DOHH2 (cell line): Measurements from ENCODE around the gene STX18.

Experiments
- H3F3A ChIP-seq: fragments of 200-600 bp; sonication (generic), shearing (Covaris generic); 2 replicates; pipeline ENCODE4 v1.6.0; 2016; ENCODE audit warnings: antibody characterized with exemption, mild to moderate bottlenecking; ENCODE audit not compliant: control insufficient read depth, insufficient read depth
- H3K27ac ChIP-seq: fragments of 200-600 bp; sonication (generic); 2 replicates; pipeline ENCODE4 v1.5.1; 2014; ENCODE audit warnings: low read depth, mild to moderate bottlenecking, low read length, moderate library complexity
- H3K27me3 ChIP-seq: fragments of 200-600 bp; sonication (generic); 2 replicates; pipeline ENCODE4 v1.6.1; 2014; ENCODE audit warnings: mild to moderate bottlenecking, low read length, mixed read lengths; ENCODE audit not compliant: control insufficient read depth
- H3K36me3 ChIP-seq: fragments of 200-600 bp; sonication (generic); 2 replicates; pipeline ENCODE4 v1.6.1; 2014; ENCODE audit warnings: mild to moderate bottlenecking, low read length, moderate library complexity, mixed read lengths; ENCODE audit not compliant: control insufficient read depth
- H3K4me1 ChIP-seq: fragments of 200-600 bp; sonication (generic); 2 replicates; pipeline ENCODE4 v1.6.1; 2014; ENCODE audit warnings: mild to moderate bottlenecking, low read length, mixed read lengths; ENCODE audit not compliant: control insufficient read depth
- H3K4me2 ChIP-seq: fragments of 200-600 bp; sonication (generic); 2 replicates; pipeline ENCODE4 v1.6.0; 2014; ENCODE audit warnings: mild to moderate bottlenecking, low read length, moderate library complexity
- H3K4me3 ChIP-seq: fragments of 200-600 bp; sonication (generic); 2 replicates; pipeline ENCODE4 v1.5.1; 2014; ENCODE audit warnings: mild to moderate bottlenecking, low read length, mixed read lengths
- H3K79me2 ChIP-seq: fragments of 200-600 bp; sonication (generic); 2 replicates; pipeline ENCODE4 v1.6.1; 2014; ENCODE audit warnings: mild to moderate bottlenecking, low read length, mixed read lengths; ENCODE audit not compliant: control insufficient read depth
- H3K9me2 ChIP-seq: fragments of 200-600 bp; sonication (generic); replicated peaks from 2 replicates; pipeline ENCODE4 v1.6.1; 2014; ENCODE audit warnings: mild to moderate bottlenecking, low read length, mixed read lengths; ENCODE audit not compliant: control insufficient read depth
- H3K9me3 ChIP-seq: fragments of 200-600 bp; sonication (generic); 2 replicates; pipeline ENCODE4 v1.6.1; 2014; ENCODE audit warnings: antibody characterized with exemption, low read length, mixed read lengths; ENCODE audit not compliant: control insufficient read depth, insufficient read depth
- H4K20me1 ChIP-seq: fragments of 200-600 bp; sonication (generic); 2 replicates; pipeline ENCODE4 v1.6.0; 2014; ENCODE audit warnings: low read depth, mild to moderate bottlenecking, antibody characterized with exemption, low read length, moderate library complexity; ENCODE audit not compliant: control insufficient read depth, insufficient read depth
- EZH2phosphoT487 ChIP-seq: fragments of 200-600 bp; sonication (generic); IDR thresholded peaks from 2 replicates; pipeline ENCODE4 v1.6.1; 2017; ENCODE audit warnings: borderline replicate concordance, mild to moderate bottlenecking, antibody characterized with exemption, low read length, moderate library complexity, mixed read lengths
- TF ChIP-seq, protein P1 (sequence below): fragments of 200-600 bp; sonication (generic); IDR thresholded peaks from one replicate; pipeline ENCODE4 v1.5.1; 2014; ENCODE audit warnings: antibody characterized with exemption, mild to moderate bottlenecking, low read depth, low read length; ENCODE audit not compliant: poor library complexity, severe bottlenecking

The STX18 gene

DNA sequence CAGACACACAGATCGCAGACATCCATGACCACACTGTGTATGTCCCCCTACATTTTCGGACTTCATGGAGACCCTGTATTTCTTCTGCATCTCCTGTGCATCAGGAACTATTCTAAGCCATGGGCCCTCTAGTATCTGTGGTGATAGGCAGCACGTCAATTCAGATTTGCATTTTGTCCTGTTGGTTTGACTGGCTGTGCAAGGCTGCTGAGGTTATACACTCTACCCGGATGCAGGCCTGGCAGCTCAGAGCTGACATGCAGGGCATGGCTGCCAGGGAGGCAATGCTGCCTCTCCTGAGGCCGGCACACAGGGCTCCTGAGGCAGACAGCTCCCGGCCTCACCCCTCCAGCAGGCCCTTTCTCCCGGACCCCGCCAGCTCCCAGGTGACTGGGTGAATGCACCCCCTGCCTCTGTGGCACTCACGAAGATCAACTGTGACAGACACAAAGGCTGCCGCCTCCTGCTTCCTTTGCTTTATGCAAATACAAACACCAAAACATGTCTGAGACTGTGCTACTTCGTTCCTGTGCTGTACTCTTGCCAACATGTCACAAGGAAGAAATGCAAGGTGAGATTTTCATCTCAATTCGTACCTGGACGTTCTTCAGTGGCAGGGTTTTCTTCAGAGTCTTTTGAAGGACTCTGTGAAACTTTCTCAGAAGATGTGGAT, 103.9 kb downstream of the STX18 start:
- Histone ChIP-seq H4K20me1 (no peaks in the 10 kb centered on the region), H3K79me2 (no peaks in the 10 kb centered on the region), H3K4me2 (no peak overlapping the region), H3K27me3 (no peaks in the 10 kb centered on the region), H3K9me2 (no peaks in the 10 kb centered on the region), H3K9me3 (no peaks in the 10 kb centered on the region), H3K27ac (no peak overlapping the region), H3K36me3 (peaks cover 10% of the 10 kb centered on the region; the same call in 1 of the 2 replicates), H3K4me3 (no peak overlapping the region), H3K4me1 (peaks cover 9% of the 10 kb centered on the region), H3F3A (no peaks in the 10 kb centered on the region)
- no peak for TF ChIP-seq EZH2phosphoT487
- TF ChIP-seq, protein P1, sequence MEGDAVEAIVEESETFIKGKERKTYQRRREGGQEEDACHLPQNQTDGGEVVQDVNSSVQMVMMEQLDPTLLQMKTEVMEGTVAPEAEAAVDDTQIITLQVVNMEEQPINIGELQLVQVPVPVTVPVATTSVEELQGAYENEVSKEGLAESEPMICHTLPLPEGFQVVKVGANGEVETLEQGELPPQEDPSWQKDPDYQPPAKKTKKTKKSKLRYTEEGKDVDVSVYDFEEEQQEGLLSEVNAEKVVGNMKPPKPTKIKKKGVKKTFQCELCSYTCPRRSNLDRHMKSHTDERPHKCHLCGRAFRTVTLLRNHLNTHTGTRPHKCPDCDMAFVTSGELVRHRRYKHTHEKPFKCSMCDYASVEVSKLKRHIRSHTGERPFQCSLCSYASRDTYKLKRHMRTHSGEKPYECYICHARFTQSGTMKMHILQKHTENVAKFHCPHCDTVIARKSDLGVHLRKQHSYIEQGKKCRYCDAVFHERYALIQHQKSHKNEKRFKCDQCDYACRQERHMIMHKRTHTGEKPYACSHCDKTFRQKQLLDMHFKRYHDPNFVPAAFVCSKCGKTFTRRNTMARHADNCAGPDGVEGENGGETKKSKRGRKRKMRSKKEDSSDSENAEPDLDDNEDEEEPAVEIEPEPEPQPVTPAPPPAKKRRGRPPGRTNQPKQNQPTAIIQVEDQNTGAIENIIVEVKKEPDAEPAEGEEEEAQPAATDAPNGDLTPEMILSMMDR, result no peak

DNA sequence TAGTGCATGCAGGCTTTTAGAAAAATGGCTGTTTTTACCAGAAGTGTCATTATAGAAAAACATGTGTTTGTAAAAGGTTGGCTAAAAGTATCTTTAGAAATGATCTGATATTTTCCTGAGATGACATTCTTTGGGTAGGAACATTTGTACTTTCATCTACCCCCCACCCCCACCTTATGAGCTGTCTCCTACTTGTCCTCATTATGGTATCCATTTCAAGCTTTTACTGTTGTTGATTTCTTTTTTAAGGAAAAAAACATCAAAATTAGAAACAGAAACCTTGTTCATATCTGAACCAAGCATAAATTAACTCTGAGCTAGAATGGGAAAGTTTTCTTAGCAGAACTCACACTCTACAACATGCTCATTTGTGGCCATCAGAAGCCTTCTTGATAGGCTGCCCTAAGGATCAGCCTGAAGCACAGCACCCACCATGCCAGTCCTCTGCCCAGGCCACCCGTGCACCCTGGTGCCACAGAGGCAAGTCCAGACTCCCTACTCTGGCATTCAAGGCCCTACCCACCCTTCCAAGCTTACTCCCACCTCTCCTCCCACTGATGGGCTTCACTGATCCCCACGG, 105.5 kb downstream of the STX18 start:
- peaks cover 10% of the 10 kb centered on the region; the same call in 1 of the 2 replicates for H3K36me3 ChIP-seq
- H4K20me1 ChIP-seq, result no peaks in the 10 kb centered on the region
- no peaks in the 10 kb centered on the region for H3K9me2 ChIP-seq
- no peak overlapping the region for H3K4me3 ChIP-seq
- no peaks in the 10 kb centered on the region for H3F3A ChIP-seq
- no peak for TF ChIP-seq EZH2phosphoT487
- TF ChIP-seq, protein P1, result no peak
- no peak overlapping the region for H3K4me2 ChIP-seq
- no peaks in the 10 kb centered on the region for H3K9me3 ChIP-seq
- H3K27ac ChIP-seq, result no peak overlapping the region
- H3K4me1 ChIP-seq, result peaks cover 9% of the 10 kb centered on the region
- no peaks in the 10 kb centered on the region for H3K79me2 ChIP-seq
- H3K27me3 ChIP-seq, result no peaks in the 10 kb centered on the region

DNA sequence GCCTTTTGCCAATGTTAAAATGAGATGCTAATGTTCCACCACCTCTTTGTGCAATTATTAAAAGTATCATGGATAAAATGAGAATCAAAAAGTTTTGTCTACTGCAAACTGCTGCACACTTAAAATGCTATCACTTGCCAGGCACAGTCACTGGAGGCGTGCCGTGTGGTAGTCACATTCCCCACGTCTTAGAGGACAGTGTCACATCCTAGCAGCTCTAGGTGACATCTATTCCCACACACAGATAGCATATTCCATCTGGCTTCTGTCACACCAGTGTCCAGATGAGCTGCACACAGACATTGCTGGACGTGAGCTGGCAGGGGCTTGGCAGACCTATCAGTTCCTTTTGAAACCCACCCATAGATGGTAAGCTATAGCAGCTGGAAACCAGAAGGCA, 107.9 kb downstream of the STX18 start:
- H3F3A ChIP-seq, result no peaks in the 10 kb centered on the region
- peaks cover 13% of the 10 kb centered on the region; the same call in 1 of the 2 replicates for H3K36me3 ChIP-seq
- no peak for TF ChIP-seq EZH2phosphoT487
- TF ChIP-seq, protein P1, result no peak

More for the DNA sequence above, 107.9 kb downstream of the STX18 start:
- Histone ChIP-seq H3K9me2 (no peaks in the 10 kb centered on the region), H3K9me3 (no peaks in the 10 kb centered on the region), H3K4me2 (no peak overlapping the region), H3K79me2 (no peaks in the 10 kb centered on the region), H3K4me3 (no peak overlapping the region), H3K27ac (no peak overlapping the region), H3K4me1 (peaks cover 16% of the 10 kb centered on the region), H3K27me3 (no peaks in the 10 kb centered on the region), H4K20me1 (no peaks in the 10 kb centered on the region)
